GM18502 (cell line): Measurements from ENCODE around the gene ZNF598.

ENCODE experiments used
- ATAC-seq: cut with Tn5 transposase; IDR thresholded peaks from one replicate; pipeline ENCODE4 v1.9.1; 2021; ENCODE audit warnings: mild to moderate bottlenecking; ENCODE audit not compliant: unreplicated experiment, poor library complexity

The ZNF598 gene

DNA sequence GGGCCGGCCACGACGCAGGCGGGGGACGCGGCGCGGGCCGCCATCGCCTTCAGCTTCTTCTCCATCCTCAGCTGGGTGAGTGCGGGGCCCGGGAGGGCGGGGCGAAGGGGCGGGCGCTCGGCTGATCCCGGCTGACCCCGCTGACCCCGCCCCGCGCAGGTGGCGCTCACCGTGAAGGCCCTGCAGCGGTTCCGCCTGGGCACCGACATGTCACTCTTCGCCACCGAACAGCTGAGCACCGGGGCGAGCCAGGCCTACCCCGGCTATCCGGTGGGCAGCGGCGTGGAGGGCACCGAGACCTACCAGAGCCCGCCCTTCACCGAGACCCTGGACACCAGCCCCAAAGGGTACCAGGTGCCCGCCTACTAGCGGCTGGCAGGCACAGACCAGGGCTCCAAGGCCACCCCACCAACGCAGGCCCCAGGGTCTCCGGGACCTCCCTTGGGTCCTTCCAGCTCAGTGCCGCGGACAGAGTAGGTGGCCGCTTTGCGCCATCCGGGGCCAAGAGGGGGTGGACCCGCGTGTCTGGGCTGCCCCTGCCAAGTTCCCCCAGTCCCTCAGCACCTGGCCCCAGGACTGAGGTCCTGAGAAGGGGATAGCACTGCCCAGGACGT is 16.8 kb downstream of the ZNF598 start:
- ATAC-seq = no peak

DNA sequence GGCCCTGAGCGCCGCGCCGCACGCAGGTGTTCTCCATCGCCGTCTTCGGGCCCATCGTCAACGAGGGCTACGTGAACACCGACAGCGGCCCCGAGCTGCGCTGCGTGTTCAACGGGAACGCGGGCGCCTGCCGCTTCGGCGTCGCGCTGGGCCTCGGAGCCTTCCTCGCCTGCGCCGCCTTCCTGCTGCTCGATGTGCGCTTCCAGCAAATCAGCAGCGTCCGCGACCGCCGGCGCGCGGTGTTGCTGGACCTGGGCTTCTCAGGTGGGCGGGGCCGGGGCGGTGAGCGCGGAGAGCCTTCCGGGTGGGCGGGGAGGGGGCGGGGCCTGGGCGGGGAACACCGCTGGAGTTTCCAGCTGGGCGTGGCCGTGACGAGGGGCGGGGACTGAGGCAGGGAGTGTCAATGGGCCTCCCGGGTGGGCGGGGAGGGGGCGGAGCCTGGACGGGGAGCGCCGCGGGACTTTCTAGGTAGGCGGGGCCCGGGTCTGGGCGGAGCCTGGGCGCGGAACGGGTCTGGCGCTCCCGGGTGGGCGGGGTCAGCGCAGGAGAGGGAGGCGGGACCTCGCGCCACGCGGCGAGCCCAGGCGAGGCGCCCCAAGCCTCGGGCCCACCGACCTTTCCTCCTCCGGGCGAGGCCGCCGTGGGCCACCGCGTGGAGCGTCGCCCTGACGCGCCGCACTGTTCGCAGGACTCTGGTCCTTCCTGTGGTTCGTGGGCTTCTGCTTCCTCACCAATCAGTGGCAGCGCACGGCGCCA is 17.5 kb downstream of the ZNF598 start:
- peak; percentile 56 for ATAC-seq

DNA sequence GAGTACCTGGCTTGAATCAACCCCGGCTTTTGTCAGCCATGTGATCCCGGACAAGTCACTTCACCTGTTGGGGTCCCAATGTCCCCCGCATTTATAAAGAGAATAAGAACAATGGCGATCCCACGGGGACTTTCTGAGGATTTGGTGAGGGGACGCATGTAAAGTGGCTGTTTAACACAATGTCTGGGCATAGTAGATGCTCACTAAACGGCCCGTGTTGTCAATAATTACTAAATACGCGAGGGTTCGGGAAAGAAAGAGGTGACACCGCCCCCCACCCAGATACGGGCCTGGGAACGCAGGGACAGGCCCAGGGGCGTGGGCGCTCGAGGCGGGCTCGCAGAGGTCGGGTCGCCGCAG is 18.1 kb downstream of the ZNF598 start:
- ATAC-seq = no peak

DNA sequence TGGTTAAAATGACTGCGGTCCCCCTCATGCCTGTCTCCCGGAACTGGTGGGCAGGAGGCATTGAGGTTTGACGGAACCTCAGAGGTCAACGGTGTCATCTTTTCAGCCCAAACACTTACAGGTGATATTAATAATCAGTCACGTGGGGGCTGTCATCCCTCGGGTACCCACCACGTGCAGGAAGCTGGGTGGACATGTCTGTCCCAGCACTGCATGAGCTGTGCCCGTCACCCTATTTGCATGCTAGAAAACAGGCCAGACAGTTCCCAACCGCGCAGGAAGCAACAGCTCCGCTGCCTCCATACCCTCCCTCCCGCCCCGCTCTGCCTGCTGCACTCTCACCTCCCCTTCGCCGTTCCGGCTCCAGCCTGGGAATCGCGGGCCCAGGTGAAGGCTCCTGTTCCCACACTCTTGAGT is 18.5 kb downstream of the ZNF598 start:
- ATAC-seq = no peak

DNA sequence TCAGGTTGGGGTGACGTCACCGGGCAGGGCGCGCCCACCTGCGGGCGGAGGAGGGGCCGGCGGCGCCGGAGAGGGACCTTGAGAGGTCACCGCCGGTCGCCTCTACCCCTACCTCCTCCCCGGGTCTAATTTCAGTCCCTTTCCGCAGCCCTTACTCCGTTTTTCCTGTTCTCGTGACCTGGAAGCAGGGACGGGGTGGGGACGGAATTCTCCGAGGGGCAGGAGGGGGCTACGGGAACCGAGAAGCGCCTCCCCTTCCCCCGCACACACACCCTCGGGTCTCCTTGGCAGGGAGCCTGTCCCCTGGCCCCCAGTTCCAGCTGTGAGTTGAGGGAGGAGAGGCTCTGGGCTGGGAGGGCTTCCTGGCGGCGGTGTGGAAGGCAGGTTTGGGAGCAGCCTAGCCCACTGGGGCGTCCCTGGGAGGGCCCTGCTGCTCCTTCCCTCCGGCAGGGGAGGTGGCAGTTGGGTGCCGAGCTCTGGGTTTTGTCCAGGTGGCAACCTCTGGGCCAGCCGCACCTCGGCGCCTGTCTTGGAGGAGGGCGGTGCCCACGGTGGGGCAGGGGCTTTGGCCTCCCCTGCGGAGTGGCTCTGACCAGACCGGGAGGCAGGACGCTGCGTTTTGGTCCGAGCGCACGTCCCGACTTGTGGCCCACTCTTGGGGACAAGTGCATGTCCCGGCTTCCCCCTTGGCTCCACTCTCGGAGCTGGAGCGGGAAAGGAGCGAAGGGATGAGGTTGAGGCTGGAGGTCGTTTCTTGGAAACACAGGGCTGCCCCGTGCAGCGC is 19.1 kb downstream of the ZNF598 start:
- no peak for ATAC-seq

DNA sequence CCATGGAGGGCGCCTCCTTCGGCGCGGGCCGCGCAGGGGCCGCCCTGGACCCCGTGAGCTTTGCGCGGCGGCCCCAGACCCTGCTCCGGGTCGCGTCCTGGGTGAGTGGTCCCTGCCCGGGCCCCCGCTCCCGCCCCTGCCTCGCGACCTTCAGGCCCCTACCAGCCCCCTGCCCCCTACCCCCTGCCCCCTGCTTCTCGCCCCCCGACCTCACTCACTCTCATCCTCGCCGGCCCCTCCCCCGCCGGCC is 19.6 kb downstream of the ZNF598 start:
- no peak for ATAC-seq

DNA sequence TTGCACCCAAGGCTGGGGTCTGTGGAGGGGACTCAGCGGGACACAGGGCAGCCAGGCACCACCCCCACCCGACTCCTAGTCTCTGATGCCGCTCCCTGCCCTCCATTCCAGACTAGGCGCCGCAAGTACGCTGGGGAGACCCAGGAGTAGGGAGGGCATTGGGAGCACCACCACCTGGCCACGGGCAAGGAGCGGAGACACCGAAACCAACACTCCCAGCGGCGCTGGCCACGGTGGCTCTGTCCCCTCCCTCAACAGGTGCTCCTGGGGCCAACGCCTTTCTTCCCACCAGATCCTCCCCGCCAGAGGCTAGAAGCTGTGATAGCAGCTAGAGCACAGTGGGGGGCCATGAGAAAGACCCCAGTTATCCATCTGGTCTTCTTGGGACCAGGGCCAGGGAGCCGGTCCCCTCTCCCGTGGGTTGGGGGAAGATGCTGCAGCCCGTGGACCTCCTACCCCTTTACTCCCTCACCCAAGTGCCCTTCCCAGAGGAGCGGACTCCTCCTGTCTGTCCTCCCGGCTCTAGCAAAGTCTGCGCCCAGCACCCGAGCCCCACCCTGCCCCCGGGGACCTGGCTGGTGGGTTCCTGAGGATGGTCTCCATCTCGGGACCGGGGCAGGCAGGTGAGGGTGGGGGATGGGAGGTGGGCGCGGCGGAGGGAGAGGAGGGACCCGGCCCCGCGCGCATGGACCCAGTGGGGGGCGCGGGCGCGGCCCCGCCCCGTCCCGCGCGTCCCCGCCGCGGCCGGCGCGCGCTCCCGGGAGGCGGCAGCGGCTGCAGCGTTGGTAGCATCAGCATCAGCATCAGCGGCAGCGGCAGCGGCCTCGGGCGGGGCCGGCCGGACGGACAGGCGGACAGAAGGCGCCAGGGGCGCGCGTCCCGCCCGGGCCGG is 20.2 kb downstream of the ZNF598 start, which contains the start of gene SYNGR3:
SYNGR3 (plus strand) TSS at position 762 of the 892 bp plus-strand sequence. CDS start 133 bp downstream, outside the sequence.
- no peak for ATAC-seq

DNA sequence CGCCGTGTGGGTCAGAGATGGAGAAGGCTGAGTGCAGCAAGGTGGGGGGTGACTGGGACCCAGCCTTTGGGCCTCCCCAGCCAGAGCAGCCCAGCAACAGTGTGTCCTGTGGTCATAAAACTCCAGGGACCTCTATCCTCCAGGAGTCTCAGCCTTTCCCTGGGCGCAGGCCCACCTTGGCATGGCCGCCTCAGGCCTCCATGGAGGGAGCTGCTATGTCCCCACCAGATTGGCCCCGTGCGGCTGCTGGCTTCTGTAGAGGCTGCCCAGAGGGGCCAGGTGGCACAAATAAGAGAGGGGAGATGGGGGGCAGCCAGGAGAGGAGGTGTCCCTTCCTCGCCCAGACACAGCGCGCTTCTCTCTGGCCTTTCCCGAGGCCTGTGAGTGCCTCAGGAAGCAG is 22.4 kb downstream of the ZNF598 start:
- no peak for ATAC-seq

DNA sequence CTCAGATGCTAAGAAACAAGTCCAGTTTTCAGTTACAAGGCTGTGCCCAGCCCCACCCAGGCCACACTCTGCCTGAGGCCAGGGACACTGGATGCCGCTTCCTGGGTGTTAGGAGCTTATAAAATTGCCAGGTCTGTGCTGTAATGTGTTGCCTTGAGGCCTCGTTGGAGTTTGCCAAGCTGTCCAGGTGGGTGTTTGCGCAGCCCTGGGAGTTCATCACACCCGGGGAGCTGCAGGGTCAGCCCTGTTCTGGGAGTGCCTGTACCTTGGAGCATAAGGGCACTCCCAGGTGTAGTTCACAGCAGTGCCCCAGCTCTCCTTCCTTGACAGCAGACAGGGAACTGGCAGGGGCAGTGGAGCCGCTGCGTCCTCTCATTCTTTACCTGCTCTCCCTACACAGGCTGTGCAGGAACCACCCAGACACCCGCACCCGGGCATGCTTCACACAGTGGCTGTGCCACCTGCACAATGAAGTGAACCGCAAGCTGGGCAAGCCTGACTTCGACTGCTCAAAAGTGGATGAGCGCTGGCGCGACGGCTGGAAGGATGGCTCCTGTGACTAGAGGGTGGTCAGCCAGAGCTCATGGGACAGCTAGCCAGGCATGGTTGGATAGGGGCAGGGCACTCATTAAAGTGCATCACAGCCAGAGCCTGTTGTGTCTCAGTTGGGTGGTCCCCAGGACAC is 24.0 kb downstream of the ZNF598 start:
- no peak for ATAC-seq

DNA sequence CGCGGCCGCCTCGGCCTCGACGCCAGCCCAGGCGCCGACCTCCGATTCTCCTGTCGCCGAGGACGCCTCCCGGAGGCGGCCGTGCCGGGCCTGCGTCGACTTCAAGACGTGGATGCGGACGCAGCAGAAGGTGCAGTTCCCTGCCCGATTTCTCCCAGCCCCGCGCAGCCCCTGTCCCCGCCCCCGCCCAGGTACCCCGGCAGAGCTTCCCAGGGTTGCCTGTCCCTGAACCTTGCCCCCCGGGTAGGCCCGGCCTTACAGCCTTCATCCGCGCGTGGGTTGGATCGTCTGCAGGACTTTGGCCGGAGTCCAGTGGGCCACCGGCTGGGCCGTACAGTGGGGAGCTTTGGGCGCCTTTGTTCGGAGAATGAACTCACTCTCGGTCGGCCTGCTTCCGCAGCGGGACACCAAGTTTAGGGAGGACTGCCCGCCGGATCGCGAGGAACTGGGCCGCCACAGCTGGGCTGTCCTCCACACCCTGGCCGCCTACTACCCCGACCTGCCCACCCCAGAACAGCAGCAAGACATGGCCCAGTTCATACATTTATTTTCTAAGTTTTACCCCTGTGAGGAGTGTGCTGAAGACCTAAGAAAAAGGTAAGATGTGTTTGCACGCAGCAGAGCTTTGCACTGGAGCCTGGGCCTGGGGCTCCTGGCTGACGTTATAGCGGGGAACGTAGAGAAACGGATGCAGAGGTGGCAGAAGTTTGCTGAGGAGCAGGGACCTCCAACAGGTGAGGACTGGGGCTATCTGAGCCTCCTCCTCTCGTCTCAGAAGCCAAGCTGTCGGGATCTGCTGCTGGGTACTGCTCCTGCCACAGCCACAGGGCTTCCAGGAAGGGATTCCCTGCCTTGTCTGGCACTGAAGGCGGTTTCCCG is 25.0 kb downstream of the ZNF598 start:
- ATAC-seq = peak; percentile 17

DNA sequence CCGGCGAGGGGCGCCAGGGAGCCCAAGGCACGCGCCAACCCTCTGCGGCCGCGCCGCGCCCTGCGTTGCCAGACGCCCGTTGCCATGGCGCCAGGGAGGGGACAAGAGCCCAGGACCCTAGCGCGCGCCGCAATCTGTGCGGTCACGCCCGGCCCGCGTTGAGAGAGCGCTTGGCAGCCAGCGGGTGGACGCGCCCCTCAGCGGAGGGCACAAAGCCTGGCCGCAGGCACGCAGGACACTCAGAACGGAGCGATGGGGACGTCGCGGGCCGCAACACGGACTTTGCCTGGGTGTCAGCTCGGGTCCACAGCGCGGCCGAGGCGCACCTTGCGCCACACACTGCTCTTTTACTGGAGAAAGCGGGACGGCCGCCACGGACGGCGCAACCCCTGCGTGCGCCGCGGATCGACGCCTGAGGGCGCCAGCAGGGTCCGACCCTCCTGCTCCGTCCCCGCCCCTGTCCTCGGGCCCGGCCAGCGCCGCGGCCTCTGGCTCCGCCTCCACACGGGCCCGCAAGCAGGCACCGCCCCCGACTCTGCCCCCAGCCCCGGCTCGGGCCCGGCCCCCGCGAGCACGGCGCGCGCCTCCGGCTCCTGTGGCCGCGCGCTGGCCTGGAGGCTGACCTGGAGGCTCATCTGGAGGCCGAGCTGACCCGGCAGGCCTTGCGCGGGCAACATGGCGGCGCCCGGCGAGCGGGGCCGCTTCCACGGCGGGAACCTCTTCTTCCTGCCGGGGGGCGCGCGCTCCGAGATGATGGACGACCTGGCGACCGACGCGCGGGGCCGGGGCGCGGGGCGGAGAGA is 25.9 kb downstream of the ZNF598 start, which contains the start of gene GFER:
GFER (plus strand) TSS at position 650 of the 803 bp plus-strand sequence; CDS start at position 676, 26 bp downstream.
- ATAC-seq = peak; percentile 77

DNA sequence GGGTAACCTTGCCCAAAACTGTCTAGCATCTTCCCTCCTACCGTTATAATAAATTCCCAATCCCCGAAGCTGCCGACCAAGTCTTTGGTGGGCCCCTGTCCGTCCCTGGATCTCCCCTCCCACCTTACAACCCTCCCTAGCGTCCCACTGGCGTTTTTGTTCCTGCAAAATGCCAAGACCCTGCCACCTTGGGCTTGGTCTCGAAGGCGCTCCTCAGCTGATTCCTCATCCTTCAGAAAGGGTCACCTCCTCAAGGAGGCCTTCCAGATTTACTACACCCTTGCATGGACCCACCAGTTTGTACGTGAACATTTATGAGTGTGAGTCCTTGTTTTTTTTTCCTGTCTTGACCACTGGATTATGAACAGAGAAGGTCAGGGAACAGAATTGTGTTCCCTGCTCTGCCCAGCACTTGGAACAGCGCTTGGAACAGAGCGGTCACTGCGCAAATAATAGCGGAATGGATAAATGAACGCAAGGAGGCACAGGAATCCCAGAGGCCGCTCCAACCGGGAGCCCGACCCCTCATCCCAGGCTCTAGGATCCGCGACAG is 26.6 kb downstream of the ZNF598 start:
- no peak for ATAC-seq

DNA sequence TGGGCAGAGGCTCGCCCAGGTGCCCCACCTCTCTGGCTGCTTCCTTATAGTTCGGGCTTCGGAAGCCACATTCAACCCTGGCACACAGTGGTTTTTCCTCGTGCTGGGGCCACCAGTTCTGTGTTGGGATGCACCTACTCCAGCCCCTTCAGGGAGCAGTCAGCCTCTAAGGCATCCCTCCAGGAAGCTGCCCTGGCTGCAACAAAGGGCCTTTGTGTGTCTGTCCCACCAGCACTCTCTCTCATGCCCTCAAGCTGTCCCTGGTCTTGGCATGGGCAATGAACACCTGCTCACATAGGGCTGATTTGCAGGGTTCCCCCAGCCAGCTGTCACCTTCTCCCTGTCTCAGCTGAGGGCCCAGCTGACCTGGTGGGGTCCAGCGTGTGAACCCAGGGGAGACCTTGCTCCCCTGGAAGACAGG is 27.6 kb downstream of the ZNF598 start:
- no peak for ATAC-seq

DNA sequence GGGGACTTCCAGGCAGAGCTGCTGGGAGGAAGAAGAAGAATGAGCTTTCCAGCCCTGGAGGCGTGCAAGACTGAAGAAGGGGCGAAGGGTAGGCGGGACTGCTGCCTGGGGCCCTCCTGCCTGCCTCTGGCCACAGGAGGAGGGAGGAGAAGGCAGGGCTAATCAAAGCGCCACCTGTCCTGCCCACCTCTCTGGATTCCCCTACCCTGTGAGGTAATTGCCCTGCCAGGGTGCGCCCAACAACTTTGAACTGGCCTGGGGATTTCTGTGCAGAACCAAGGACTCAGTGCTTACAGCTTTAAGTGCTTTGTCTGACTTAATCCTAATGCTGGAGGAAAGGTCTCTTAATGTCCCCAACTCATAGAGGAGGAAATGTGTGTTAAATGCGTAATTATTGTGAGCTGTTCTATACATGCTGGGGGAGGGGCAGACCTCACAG is 28.2 kb downstream of the ZNF598 start, which contains the start of gene NOXO1:
NOXO1 (minus strand) TSS at position 72 of the 439 bp plus-strand sequence. CDS start 290 bp downstream, outside the sequence.
- no peak for ATAC-seq

DNA sequence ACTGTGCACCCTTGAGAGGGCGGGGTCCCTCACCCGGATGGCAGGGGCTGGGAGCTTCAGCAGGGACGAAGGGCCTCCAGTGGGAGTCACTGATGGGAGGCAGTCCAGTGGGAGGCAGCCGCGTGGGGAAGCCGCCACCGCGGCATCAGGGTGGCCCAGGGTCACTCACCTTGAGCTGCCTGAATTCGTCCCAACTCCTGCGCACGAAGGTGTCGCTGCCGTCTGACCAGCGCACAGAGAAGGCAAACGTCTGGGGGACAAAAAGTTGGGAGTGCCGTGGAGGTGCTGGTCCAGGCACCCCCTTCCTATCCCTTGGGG is 28.9 kb downstream of the ZNF598 start:
- no peak for ATAC-seq

DNA sequence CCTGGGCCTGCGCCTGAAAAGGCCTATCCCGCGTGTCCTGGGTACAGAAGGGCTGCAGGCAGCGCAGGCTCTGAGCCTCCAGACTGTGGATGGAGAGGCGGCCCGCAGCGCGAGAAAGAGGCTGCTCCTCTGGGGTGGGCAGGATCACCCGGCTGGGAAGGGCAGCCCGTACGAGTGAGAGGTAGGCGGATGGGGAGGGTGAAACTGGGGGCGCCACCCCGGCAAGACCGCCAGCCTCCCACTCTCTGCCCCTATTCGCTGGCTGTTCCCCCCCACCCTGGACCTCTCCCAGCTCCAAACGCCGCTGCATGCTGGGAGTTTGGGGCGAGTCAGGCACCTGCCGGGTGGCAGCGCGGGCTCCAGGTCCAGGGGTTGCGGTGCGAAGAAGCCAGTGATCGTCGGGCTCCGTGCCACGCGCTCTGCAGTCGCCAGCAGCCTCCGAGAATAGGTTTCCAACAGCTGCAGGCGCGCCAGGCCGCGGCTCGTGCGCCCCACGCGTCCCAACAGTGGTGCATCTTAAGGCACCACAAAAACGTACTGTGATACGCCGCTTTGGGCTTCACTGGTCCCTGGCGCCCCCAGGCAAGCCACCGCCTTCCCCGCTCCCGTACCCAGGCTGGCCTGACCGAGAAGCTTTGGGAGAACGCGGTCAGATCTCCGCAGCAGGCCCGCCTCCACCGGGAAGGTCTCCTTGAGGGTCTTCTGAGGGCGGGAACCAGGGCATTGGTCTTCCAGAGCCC is 29.4 kb downstream of the ZNF598 start:
- ATAC-seq = no peak
